IMR-90 (cell line): ENCODE data around the gene ARMC9. TPM values are rescaled to one million over a fixed set of nuclear protein-coding genes. Genes with fewer than 3 reads are reported as not detected.

Experiments
- ATAC-seq: fragments of 200-7000 bp; cut with Tn5 transposase; 2 replicates; pipeline ENCODE4 v1.9.1; 2020; ENCODE audit warnings: low read depth, mild to moderate bottlenecking, moderate library complexity
- BruUV-seq: library from RNA; stranded (reverse); fragments of 400-500 nt; replicated peaks from 2 replicates; lab custom pipeline; 2021; lab: Mats Ljungman, UMichigan
- CTCF ChIA-PET: fragments of 300-600 bp; formaldehyde crosslinking; extraction: SDS; loops from one replicate; lab custom pipeline; 2021; ENCODE audit warnings: antibody characterized with exemption; lab: Yijun Ruan, JAX
- POLR2A ChIA-PET: fragments of 300-600 bp; sonication (Branson Sonifier 250); formaldehyde crosslinking; loops from one replicate; lab custom pipeline; 2022; ENCODE audit warnings: antibody characterized with exemption; ENCODE audit not compliant: unreplicated experiment; lab: Charles Lee
- DNase-seq: peaks from one replicate; pipeline ENCODE4 v3.0.0; 2013
- H2AFZ ChIP-seq: replicated peaks from 2 replicates; pipeline ENCODE3; 2013; ENCODE audit warnings: low read length, mild to moderate bottlenecking; ENCODE audit not compliant: poor library complexity
- H2AK5ac ChIP-seq: 2 replicates; pipeline ENCODE4 v1.6.1; 2013; ENCODE audit warnings: low read depth, low read length, inconsistent platforms
- H2AK9ac ChIP-seq: replicated peaks from 2 replicates; pipeline ENCODE3; 2013; ENCODE audit warnings: mild to moderate bottlenecking, low read depth, low read length, moderate library complexity; ENCODE audit not compliant: poor library complexity
- H2BK120ac ChIP-seq: 2 replicates; pipeline ENCODE4 v1.6.1; 2013; ENCODE audit warnings: low read depth, low read length, inconsistent platforms
- H2BK15ac ChIP-seq: 3 replicates; pipeline ENCODE4 v1.6.1; 2013; ENCODE audit warnings: low read depth, low read length, inconsistent platforms
- H2BK20ac ChIP-seq: 2 replicates; pipeline ENCODE4 v1.6.1; 2013; ENCODE audit warnings: low read depth, mild to moderate bottlenecking, inconsistent platforms, low read length, moderate library complexity
- H2BK5ac ChIP-seq: 2 replicates; pipeline ENCODE4 v1.6.1; 2013; ENCODE audit warnings: mild to moderate bottlenecking, low read depth, low read length, inconsistent platforms; ENCODE audit not compliant: poor library complexity, severe bottlenecking
- H3K14ac ChIP-seq: replicated peaks from 2 replicates; pipeline ENCODE4 v1.6.1; 2013; ENCODE audit warnings: low read depth, low read length, inconsistent platforms
- H3K18ac ChIP-seq: 2 replicates; pipeline ENCODE4 v1.6.1; 2013; ENCODE audit warnings: low read depth, low read length, control low read depth
- H3K23ac ChIP-seq: 2 replicates; pipeline ENCODE4 v1.6.1; 2013; ENCODE audit warnings: low read depth, low read length, inconsistent platforms
- H3K27ac ChIP-seq: 2 replicates; pipeline ENCODE4 v1.5.1; 2013; ENCODE audit warnings: mild to moderate bottlenecking, control low read depth, low read length; ENCODE audit not compliant: insufficient read depth
- H3K27me3 ChIP-seq: 2 replicates; pipeline ENCODE4 v1.6.1; 2013; ENCODE audit warnings: low read length; ENCODE audit not compliant: control insufficient read depth, insufficient read depth
- H3K36me3 ChIP-seq: 2 replicates; pipeline ENCODE4 v1.6.1; 2013; ENCODE audit warnings: low read length, mixed read lengths; ENCODE audit not compliant: control insufficient read depth, insufficient read depth
- H3K4ac ChIP-seq: 2 replicates; pipeline ENCODE4 v1.6.1; 2013; ENCODE audit warnings: low read depth, low read length, inconsistent platforms
- H3K4me1 ChIP-seq: 2 replicates; pipeline ENCODE4 v1.6.1; 2013; ENCODE audit warnings: low read length, mixed read lengths; ENCODE audit not compliant: control insufficient read depth, insufficient read depth
- H3K4me2 ChIP-seq: 2 replicates; pipeline ENCODE4 v1.6.1; 2013; ENCODE audit warnings: low read depth, mild to moderate bottlenecking, control low read depth, low read length, moderate library complexity
- H3K4me3 ChIP-seq: 2 replicates; pipeline ENCODE4 v1.5.1; 2013; ENCODE audit warnings: low read depth, mild to moderate bottlenecking, control low read depth, low read length, moderate library complexity; ENCODE audit not compliant: insufficient read depth
- H3K56ac ChIP-seq: 2 replicates; pipeline ENCODE4 v1.6.1; 2013; ENCODE audit warnings: low read length, inconsistent platforms; ENCODE audit not compliant: insufficient read depth; ENCODE audit errors: extremely low read depth
- H3K79me1 ChIP-seq, 2 experiments: 2 replicates each; pipeline ENCODE4 v1.6.1; 2013; ENCODE audit warnings: low read length in 2 of 2, inconsistent platforms in 1 of 2, low read depth in 1 of 2
- H3K9ac ChIP-seq: 2 replicates; pipeline ENCODE4 v1.6.1; 2013; ENCODE audit warnings: low read depth, low read length, control low read depth
- H3K9me1 ChIP-seq: 2 replicates; pipeline ENCODE4 v1.6.1; 2013; ENCODE audit warnings: low read length, inconsistent platforms; ENCODE audit not compliant: insufficient read depth
- H3K9me3 ChIP-seq: 2 replicates; pipeline ENCODE4 v1.6.1; 2013; ENCODE audit warnings: low read length; ENCODE audit not compliant: control insufficient read depth, insufficient read depth
- H4K20me1 ChIP-seq: 2 replicates; pipeline ENCODE4 v1.6.1; 2013; ENCODE audit warnings: low read length, inconsistent platforms; ENCODE audit not compliant: insufficient read depth
- H4K5ac ChIP-seq: 2 replicates; pipeline ENCODE4 v1.6.1; 2013; ENCODE audit warnings: mild to moderate bottlenecking, low read depth, low read length, control low read depth
- H4K8ac ChIP-seq, 2 experiments: 2 replicates each; pipeline ENCODE4 v1.6.1; 2013; ENCODE audit warnings: low read depth in 2 of 2, low read length in 2 of 2, control low read depth in 1 of 2, inconsistent platforms in 1 of 2
- H4K91ac ChIP-seq: 2 replicates; pipeline ENCODE4 v1.6.1; 2013; ENCODE audit warnings: low read depth, low read length, inconsistent platforms; ENCODE audit not compliant: insufficient read depth
- RAD21 ChIP-seq: IDR thresholded peaks from 2 replicates; pipeline ENCODE4 v1.6.1; 2012; ENCODE audit warnings: low read length, improper control_type of control experiment
- RCOR1 ChIP-seq: IDR thresholded peaks from 2 replicates; pipeline ENCODE4 v1.6.1; 2012; ENCODE audit warnings: mild to moderate bottlenecking, low read length, improper control_type of control experiment; ENCODE audit not compliant: insufficient replicate concordance
- WGBS, 2 experiments: methylation state at CpG; one replicate each; pipeline versions ENCODE4 v1.1.5 to v1.1.7; 2013; ENCODE audit warnings: missing lambda C conversion rate in 2 of 2; ENCODE audit not compliant: insufficient read length in 1 of 2; ENCODE audit errors: extremely low coverage in 2 of 2; 5-methylcytosine and 5-hydroxymethylcytosine counted together
- dilution Hi-C: fragments of 300-500 bp; cut with HindIII; formaldehyde crosslinking; loops from one replicate; pipeline ENCODE4 v1.14.3; 2018; ENCODE audit warnings: low sequenced_read_pairs; ENCODE audit not compliant: unreplicated experiment
- in situ Hi-C: fragments of 300-500 bp; cut with MboI; formaldehyde crosslinking; loops from 3 replicates; pipeline ENCODE4 v1.14.3; 2019; ENCODE audit warnings: low sequenced_read_pairs, inconsistent platforms, mixed read lengths
- intact Hi-C: fragments of 100-400 bp; cut with micrococcal nuclease; formaldehyde crosslinking; loops from 2 replicates; pipeline ENCODE4 v1.10.0; 2022
- polyA plus RNA-seq, 3 experiments: library from polyadenylated mRNA; depleted of rRNA; stranded (reverse); fragments of >200 nt; gene quantifications; 2 replicates each; pipeline ENCODE4 v1.2.3, GENCODE V29; 2012; ENCODE audit warnings: low replicate concordance in 1 of 3
- total RNA-seq: library from RNA; depleted of rRNA; stranded (reverse); fragments of >200 nt; gene quantifications from 2 replicates; pipeline ENCODE4 v1.2.3, GENCODE V29; 2012

ARMC9 gene
- total and polyA plus RNA-seq, 2 of the 4 experiments (the other 2 are of a cell fraction), result 36.0 to 46.6 TPM

DNA sequence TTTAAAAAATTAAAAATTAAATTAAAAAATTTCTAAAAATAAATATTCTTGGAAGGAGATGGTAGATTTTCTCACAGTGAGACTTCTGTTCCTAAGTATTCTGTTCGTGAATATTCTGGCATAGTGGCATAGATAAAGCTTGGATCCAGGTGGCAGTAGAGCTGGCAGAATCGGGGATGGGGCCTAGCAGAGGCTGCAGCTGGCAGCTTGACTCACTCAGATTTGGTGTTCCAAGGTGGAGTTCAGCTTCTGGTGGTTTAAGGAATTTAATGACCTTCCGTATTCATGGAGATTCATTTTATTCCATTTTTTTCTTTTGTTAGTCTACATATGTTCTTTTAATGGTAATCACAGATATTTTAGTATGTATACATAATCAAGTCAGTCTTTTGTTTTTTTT lies 19.9 kb downstream of the ARMC9 start:
- Histone ChIP-seq H3K4me2 (no peak overlapping the region), H2AK5ac (no peak overlapping the region), H3K4ac (no peak overlapping the region), H3K14ac (no peak overlapping the region), H2BK120ac (no peak overlapping the region), H3K79me1 (peaks cover 0 to 32% of the 10 kb centered on the region in 2 experiments; a peak in 2 of 4 replicates), H3K56ac (no peak overlapping the region), H3K27me3 (no peaks in the 10 kb centered on the region), H4K20me1 (no peaks in the 10 kb centered on the region), H2AFZ (no peak overlapping the region), H2BK15ac (no peak overlapping the region), H3K9me1 (peaks cover 16% of the 10 kb centered on the region), H3K4me1 (peaks cover 12% of the 10 kb centered on the region), H4K8ac (no peak overlapping the region), H3K36me3 (peaks cover 47% of the 10 kb centered on the region), H4K91ac (no peak overlapping the region), H3K9me3 (peaks cover 2% of the 10 kb centered on the region; the same call in 1 of the 2 replicates), H3K23ac (no peak overlapping the region), H2AK9ac (no peak overlapping the region), H2BK20ac (no peak overlapping the region), H3K27ac (no peak overlapping the region), H2BK5ac (no peak overlapping the region), H3K9ac (no peak overlapping the region), H3K4me3 (no peak overlapping the region), H3K18ac (0 out of 2 replicates have a peak overlapping the region, but pooled peaks have one; percentile 50), H4K5ac (no peak overlapping the region)
- POLR2A ChIA-PET, result no interaction called here
- CTCF ChIA-PET, result no interaction called here
- no peak for TF ChIP-seq RAD21
- no peak for TF ChIP-seq RCOR1
- no TSS peak for BruUV-seq
- DNase-seq (no peak), ATAC-seq (no peak)
- WGBS, 2 experiments, result no CpG with 5 or more reads among the region's 3 CpGs
- intact Hi-C loops, result no loop called here
- in situ Hi-C loops, result no loop called here
- dilution Hi-C loops, result no loop called here
